ENCODE data around the gene GNAS. TPM values are rescaled to one million over a fixed set of nuclear protein-coding genes. Genes with fewer than 3 reads are reported as not detected.

The GNAS gene
- total RNA-seq, 2 experiments from 2014 or later: 1,245 to 1,317 TPM

GRCh38 chr20:58950603-58951002 lies 98.1 kb downstream of the GNAS start:
- no peaks in the 10 kb centered on the region for H3K4me1 ChIP-seq (ENCODE audit: insufficient read depth, low read length)
- Mint-ChIP-seq H3K27ac (no peak overlapping the region), H3K27me3 (peaks cover 3% of the 10 kb centered on the region), H3K9me3 (no peaks in the 10 kb centered on the region), H3K4me3 (no peak overlapping the region), H3K4me1 (ENCODE audit: low read depth) (no peaks in the 10 kb centered on the region), H3K36me3 (ENCODE audit: low read depth) (no peaks in the 10 kb centered on the region)
- no peak overlapping the region for H3K27ac ChIP-seq (ENCODE audit: low read depth in 1 of 2, low read length in 2 of 2)
- ChIA-PET CTCF (no interaction called here), POLR2A (no interaction called here)
- no peak for TF ChIP-seq CTCF (IDR thresholded peaks at IDR 0.05)
- H3K36me3 ChIP-seq (ENCODE audit: insufficient read depth, low read length): no peaks in the 10 kb centered on the region
- H3K27me3 ChIP-seq (ENCODE audit: control insufficient read depth in 1 of 2, insufficient read depth in 2 of 2, low read length in 2 of 2): peaks cover 0 to 5% of the 10 kb centered on the region in 2 experiments
- H3K4me3 ChIP-seq (ENCODE audit: low read length): no peak overlapping the region
- no peaks in the 10 kb centered on the region for H3K9me3 ChIP-seq (ENCODE audit: control insufficient read depth in 1 of 2, insufficient read depth in 1 of 2, low read length in 2 of 2)
- intact Hi-C loops (cut with DNase I, micrococcal nuclease): loop anchor here in 1 of 2 experiments (10.0 kb wide), 1 partner anchor 484 kb away; no protein-coding TSS in a partner anchor
- no peak for ATAC-seq (ENCODE audit: poor library complexity)
- DNase-seq: peak in 1 of 14 experiments; percentile 6

- no peaks in the 10 kb centered on the region for H3K4me1 Mint-ChIP-seq (ENCODE audit: low read depth)
- Histone ChIP-seq H3K27me3 (ENCODE audit: control insufficient read depth in 1 of 2, insufficient read depth in 2 of 2, low read length in 2 of 2) (peaks cover 0 to 5% of the 10 kb centered on the region in 2 experiments), H3K9me3 (ENCODE audit: control insufficient read depth in 1 of 2, insufficient read depth in 1 of 2, low read length in 2 of 2) (no peaks in the 10 kb centered on the region), H3K4me3 (ENCODE audit: low read length) (no peak overlapping the region), H3K4me1 (ENCODE audit: insufficient read depth, low read length) (no peaks in the 10 kb centered on the region), H3K27ac (ENCODE audit: low read depth in 1 of 2, low read length in 2 of 2) (no peak overlapping the region), H3K36me3 (ENCODE audit: insufficient read depth, low read length) (no peaks in the 10 kb centered on the region)
- POLR2A ChIA-PET: no interaction called here
- no peaks in the 10 kb centered on the region for H3K36me3 Mint-ChIP-seq (ENCODE audit: low read depth)
- H3K9me3 Mint-ChIP-seq: no peaks in the 10 kb centered on the region
- DNase-seq: no peak
- peaks cover 3% of the 10 kb centered on the region for H3K27me3 Mint-ChIP-seq
- no peak for TF ChIP-seq CTCF (IDR thresholded peaks at IDR 0.05)
- no peak overlapping the region for H3K4me3 Mint-ChIP-seq
- CTCF ChIA-PET: no interaction called here
- intact Hi-C loops (cut with DNase I, micrococcal nuclease): loop anchor here in 1 of 2 experiments (10.0 kb wide), 1 partner anchor 482 kb away; no protein-coding TSS in a partner anchor
- ATAC-seq (ENCODE audit: poor library complexity): no peak
- H3K27ac Mint-ChIP-seq: no peak overlapping the region
Observed at GRCh38 chr20:58953050-58953449, 100.5 kb downstream of the GNAS start.

- POLR2A ChIA-PET: no interaction called here
Observed at GRCh38 chr20:58956078-58956477, 103.6 kb downstream of the GNAS start.

More at GRCh38 chr20:58956078-58956477, 103.6 kb downstream of the GNAS start:
- Histone ChIP-seq H3K4me3 (ENCODE audit: low read length) (no peak overlapping the region), H3K9me3 (ENCODE audit: control insufficient read depth in 1 of 2, insufficient read depth in 1 of 2, low read length in 2 of 2) (no peaks in the 10 kb centered on the region), H3K36me3 (ENCODE audit: insufficient read depth, low read length) (no peaks in the 10 kb centered on the region), H3K27me3 (ENCODE audit: control insufficient read depth in 1 of 2, insufficient read depth in 2 of 2, low read length in 2 of 2) (no peaks in the 10 kb centered on the region), H3K27ac (ENCODE audit: low read depth in 1 of 2, low read length in 2 of 2) (no peak overlapping the region), H3K4me1 (ENCODE audit: insufficient read depth, low read length) (no peaks in the 10 kb centered on the region)
- intact Hi-C loops (cut with DNase I, micrococcal nuclease): loop anchor here in 1 of 2 experiments (10.0 kb wide), 1 partner anchor 479 kb away; no protein-coding TSS in a partner anchor
- Mint-ChIP-seq H3K27ac (no peak overlapping the region), H3K27me3 (peaks cover 7% of the 10 kb centered on the region), H3K4me3 (no peak overlapping the region), H3K9me3 (no peaks in the 10 kb centered on the region), H3K4me1 (ENCODE audit: low read depth) (no peaks in the 10 kb centered on the region), H3K36me3 (ENCODE audit: low read depth) (no peaks in the 10 kb centered on the region)
- CTCF ChIA-PET: no interaction called here
- TF ChIP-seq CTCF (IDR thresholded peaks at IDR 0.05): no peak
- ATAC-seq (ENCODE audit: poor library complexity) (no peak), DNase-seq (peak in 1 of 14 experiments; percentile 21)

Data from CD4-positive, alpha-beta T cell (primary cell).